NB4 (cell line): ENCODE measurements around the gene ENPP3.

Experiments
- DNase-seq: peaks from one replicate; pipeline ENCODE4 v3.0.0; 2010; ENCODE audit warnings: low read depth
- H3K4me3 ChIP-seq: one replicate; pipeline ENCODE4 v1.5.1; 2011; ENCODE audit warnings: mild to moderate bottlenecking, low read depth, low read length, moderate library complexity
- MYC ChIP-seq: IDR thresholded peaks from 2 replicates; pipeline ENCODE4 v1.6.1; 2011; ENCODE audit warnings: low read depth, low read length
- POLR2A ChIP-seq: IDR thresholded peaks from 2 replicates; pipeline ENCODE4 v1.6.1; 2011; ENCODE audit warnings: mild to moderate bottlenecking; ENCODE audit not compliant: insufficient read length; ENCODE audit errors: extremely low read depth
- TF ChIP-seq, protein P1 (sequence below): IDR thresholded peaks from 2 replicates; pipeline ENCODE4 v1.6.1; 2011; ENCODE audit warnings: low read depth, low read length
- TF ChIP-seq, protein P2 (sequence below): IDR thresholded peaks from one replicate; pipeline ENCODE4 v1.5.1; 2012; ENCODE audit warnings: low read depth, low read length

The ENPP3 gene

DNA sequence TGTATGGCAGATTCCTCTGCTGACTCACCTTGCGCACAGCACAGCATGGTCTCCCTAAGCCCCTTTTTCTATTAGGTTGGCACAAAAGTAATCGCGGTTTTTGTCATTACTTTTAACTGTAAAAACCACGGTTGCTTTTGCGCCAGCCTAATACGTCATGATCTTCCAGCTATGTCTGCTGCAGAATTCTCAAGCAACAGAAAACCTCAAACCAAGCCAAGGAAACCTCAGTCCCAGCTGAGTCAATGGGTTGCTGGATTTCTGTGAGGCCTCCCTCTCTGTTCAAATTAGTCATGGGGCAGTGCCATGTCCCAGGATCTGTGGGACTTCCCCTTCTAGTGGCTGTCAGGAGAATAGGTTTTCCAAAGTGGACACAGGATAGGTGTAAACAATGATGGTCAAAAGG is 155.0 kb downstream of the ENPP3 start:
- DNase-seq, result no peak
- TF ChIP-seq, protein P1, sequence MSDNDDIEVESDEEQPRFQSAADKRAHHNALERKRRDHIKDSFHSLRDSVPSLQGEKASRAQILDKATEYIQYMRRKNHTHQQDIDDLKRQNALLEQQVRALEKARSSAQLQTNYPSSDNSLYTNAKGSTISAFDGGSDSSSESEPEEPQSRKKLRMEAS, result no peak
- TF ChIP-seq, protein P2, sequence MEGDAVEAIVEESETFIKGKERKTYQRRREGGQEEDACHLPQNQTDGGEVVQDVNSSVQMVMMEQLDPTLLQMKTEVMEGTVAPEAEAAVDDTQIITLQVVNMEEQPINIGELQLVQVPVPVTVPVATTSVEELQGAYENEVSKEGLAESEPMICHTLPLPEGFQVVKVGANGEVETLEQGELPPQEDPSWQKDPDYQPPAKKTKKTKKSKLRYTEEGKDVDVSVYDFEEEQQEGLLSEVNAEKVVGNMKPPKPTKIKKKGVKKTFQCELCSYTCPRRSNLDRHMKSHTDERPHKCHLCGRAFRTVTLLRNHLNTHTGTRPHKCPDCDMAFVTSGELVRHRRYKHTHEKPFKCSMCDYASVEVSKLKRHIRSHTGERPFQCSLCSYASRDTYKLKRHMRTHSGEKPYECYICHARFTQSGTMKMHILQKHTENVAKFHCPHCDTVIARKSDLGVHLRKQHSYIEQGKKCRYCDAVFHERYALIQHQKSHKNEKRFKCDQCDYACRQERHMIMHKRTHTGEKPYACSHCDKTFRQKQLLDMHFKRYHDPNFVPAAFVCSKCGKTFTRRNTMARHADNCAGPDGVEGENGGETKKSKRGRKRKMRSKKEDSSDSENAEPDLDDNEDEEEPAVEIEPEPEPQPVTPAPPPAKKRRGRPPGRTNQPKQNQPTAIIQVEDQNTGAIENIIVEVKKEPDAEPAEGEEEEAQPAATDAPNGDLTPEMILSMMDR, result no peak
- TF ChIP-seq POLR2A (no peak), MYC (no peak)

DNA sequence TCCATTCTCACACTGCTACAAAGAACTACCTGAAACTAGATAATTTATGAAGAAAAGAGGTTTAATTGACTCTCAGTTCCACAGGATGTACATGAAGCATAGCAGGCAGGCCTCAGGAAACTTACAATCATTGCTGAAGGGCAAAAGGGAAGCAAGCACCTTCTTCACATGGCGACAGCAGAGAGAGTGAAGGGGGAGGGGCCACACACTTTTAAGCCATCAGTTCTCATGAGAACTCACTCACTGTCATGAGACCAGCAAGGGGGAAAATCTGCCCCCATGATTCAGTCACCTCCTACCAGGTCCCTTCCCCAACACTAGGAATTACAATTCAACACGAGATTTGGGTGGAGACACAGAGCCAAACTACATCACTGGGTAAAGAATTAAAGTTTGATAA is 158.3 kb downstream of the ENPP3 start:
- DNase-seq, result no peak
- TF ChIP-seq, protein P2, result no peak
- TF ChIP-seq MYC (no peak), POLR2A (no peak)
- TF ChIP-seq, protein P1, result no peak
- no peak overlapping the region for H3K4me3 ChIP-seq

More for the DNA sequence above, 155.0 kb downstream of the ENPP3 start:
- no peak overlapping the region for H3K4me3 ChIP-seq
